ENCODE measurements around the gene ACOXL.

ACOXL gene

DNA sequence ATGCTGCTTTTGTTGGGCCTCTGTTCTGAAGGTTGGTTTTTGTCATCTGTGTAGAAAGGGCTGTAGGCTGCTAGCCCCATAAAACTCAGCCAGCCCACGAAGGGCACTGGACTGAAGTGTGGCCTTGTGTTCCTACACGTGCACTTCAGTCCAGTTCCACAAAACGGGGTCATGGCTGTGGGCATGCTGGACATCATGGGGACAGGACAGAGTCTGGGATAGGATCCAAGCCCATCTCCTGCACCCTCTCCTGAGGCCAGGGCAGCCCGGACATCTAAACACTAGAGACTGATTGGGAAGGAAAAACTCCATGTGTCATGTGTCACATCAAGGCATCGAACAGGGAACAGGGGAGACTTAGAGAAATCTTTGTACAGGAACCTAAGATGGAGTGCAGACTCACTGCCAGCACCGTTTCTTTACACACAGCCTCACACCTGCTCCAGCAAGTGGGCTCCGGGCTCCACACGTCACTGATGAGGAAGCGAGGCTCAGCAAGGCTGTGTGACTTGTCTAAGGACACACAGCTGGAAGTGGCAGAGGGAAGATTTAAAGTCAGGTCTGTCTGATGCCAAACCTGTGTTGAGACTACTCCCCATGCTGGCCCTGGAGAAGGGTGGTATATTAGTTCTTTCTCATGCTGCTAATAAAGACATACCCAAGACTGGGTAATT, 313.5 kb downstream of the ACOXL start:
- DNase-seq = no peak

GRCh38 chr2:111046670-111047069, 314.3 kb downstream of the ACOXL start:
- no peak for DNase-seq

DNA sequence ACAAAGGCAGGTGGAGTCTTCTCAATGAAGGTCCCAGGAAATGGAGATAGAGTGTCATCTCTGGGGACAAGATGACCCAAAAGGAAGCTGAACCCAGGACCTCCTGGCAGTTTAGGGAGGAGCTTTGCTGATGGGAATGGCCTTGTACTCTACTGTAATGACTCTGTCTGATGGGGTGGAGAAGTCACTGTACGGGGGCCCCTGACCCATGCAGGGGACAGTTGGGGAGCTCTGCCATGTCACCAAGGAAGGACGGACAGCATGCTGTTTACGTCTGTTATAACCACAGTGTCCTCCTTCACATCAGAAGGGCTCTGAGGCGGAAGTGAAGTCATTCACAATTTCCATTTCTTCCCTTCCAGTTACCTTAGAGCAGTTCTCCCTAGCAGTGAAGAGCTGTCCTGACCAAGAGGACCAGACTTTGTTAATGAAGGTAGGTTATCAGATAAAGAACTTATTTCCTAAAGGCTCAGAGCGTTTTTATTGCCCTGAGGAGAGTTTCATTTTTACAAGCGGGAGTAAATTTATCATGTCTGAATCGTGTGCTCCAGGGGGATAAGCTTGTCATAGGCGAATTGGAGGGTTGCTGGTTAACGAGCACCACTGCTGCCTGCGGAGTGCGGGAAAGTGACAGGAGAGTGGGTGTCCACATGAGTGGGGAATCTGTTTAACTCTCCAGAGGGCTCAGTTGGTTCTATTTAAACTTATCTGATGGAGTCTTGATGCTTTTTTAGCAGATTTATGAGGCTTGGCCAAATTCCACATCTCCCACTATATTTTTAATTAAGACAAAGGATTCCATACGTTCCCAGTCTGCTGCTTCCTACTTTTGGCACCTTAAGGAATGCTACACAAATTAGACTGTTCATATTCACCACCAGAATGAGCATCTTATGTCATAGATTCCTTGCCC, 316.7 kb downstream of the ACOXL start:
- no peak for DNase-seq

DNA sequence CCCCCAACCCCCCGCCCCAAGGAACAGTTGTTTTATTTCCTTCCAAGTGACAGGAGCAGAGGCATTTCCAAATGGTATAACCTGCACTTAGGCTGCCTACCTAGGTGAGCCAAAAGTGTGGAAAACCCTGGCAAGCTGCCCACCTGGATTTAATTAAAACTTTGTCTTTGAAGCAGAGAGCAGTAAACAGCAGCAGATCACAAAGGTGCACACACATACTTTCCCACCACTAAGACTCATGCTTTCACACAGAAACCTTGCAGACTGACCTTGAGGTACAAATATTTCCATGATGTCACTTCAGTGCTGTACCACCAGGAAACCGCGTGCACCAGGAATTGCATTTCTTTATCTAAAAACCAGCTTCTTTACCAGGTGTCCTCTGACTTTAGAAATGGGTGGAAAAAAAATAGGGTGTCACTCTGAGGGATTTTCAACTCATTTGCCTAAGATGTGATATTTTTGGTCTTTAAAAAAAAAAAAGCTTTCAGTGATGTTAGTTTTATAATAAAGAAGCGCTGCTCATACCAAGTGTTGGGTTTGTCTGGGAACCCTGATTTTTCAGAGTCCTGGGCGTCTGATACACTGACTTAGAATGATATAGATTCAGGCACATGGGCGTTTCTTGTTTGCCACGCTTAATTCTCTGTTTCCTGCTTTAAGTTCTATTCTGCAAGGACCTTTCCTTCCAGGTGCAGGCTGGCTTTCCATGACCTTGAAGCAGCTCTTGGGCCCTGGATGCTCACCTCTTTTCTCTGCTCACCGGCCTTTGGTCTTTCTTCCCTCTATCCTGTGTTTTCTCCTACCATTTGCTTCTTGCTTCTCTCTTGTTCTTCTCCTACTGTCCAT, 317.6 kb downstream of the ACOXL start:
- DNase-seq = peak; percentile 11

DNA sequence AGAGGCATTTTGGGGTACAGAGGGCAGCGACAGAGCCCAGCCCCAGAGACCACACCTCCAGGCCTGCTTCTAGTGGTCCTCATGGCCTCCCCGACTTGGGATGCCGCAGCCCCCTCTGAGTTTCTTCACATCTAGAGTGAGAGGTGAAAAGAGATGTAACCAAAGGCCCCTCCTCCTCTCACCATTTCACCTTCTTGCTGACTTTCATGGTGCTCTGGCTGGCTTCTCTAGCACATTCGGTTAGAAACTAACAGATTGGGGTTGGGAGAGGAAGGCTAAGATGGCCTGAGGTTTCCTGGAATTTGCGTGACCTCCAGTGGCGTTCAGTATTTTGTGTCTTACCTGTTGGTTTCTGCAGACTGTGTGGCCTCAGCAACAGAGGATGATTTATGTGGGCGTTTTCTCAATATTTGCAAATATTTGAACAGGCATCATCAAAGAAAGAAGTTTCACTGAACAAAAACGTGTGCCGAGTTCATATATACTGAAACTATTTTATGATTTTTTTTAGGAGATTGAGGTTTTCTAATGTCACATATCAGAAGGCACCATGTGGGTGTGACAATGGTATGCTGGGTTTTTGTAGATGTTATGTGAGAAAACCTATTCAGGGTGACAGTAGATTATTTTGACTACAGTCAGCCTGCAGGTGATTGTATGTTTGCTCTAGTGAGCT, 318.5 kb downstream of the ACOXL start:
- DNase-seq = no peak

DNA sequence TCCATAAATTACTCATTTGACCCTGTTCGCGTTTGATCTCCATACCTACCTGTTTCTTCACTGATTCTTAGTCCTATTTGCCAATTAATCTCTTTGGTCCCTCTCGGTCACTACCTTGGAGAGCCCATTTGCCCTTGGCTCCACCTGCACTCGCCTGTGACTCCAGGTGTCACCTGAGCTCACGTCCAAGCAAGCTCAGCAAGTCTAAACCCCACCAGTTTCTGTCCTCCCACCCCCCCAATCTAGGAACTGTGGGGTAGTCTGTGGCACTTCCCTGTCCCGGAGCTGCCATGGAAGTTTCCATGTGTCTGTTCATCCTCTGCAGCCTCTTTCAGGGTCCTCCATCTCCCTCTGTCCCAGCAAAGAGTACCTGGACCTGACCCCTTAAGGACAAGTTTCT, 320.2 kb downstream of the ACOXL start:
- no peak for DNase-seq

- no peak for DNase-seq
Measured at GRCh38 chr2:111053266-111053665, 320.9 kb downstream of the ACOXL start.

- DNase-seq = no peak
Measured at GRCh38 chr2:111053825-111054515, 321.6 kb downstream of the ACOXL start.

- no peak for DNase-seq
Measured at GRCh38 chr2:111054791-111055691, 322.7 kb downstream of the ACOXL start.

DNA sequence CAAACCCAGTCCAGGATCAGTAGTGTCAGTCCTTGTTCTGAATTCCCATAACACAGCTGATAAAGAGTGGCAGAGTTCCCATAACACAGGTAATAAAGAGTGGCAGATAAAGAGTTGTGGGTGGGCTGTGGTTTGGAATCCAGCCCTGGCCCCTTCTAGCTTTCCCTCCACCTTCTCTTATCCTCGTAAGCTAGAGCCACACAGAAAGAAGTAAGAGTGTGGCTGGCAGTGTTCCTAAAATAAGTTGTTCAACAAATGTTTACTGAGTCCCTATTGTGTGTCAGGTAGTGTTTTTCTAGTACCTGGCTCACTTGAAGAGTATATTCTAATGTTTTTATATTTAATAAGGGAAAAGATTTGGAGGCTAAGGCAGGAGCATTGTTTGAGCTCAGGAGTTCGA, 323.4 kb downstream of the ACOXL start:
- no peak for DNase-seq

GRCh38 chr2:111057045-111057444, 324.7 kb downstream of the ACOXL start:
- no peak for DNase-seq

- DNase-seq = no peak
Measured at GRCh38 chr2:111057721-111058120, 325.3 kb downstream of the ACOXL start.

GRCh38 chr2:111058264-111058663, 325.9 kb downstream of the ACOXL start:
- no peak for DNase-seq

GRCh38 chr2:111061191-111061590, 328.8 kb downstream of the ACOXL start:
- no peak for DNase-seq

GRCh38 chr2:111062417-111062816, 330.0 kb downstream of the ACOXL start:
- no peak for DNase-seq

GRCh38 chr2:111066062-111066593, 333.8 kb downstream of the ACOXL start:
- no peak for DNase-seq

DNA sequence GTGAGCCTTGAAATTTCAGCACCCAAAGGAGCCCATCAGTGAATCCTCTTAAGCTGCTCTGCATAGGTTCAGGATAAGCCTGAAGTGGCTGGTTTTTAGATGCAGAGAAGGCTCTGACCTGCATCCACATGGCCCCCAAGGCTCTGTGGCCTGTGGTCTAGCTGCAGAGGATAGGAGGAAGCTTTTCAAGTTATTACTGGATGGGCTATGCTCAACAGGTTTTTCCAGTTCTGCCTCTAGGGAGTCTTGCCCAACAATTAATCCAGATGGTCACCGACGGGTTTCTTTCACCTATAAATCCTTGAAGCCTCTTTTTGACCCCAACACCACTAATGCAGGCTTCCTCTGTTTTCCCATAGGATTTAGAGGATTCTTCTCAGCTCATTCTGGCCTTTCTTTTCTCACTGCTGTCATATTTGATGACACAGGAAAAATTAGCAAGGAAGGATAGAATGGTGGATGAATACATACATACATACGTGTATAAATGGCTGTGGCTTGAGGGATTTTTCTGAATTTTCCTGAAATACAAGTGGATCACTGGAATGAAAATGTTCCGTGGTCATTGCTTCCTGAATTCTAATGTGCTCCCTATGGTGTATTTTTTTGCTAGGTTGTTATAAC, 336.2 kb downstream of the ACOXL start:
- no peak for DNase-seq

DNA sequence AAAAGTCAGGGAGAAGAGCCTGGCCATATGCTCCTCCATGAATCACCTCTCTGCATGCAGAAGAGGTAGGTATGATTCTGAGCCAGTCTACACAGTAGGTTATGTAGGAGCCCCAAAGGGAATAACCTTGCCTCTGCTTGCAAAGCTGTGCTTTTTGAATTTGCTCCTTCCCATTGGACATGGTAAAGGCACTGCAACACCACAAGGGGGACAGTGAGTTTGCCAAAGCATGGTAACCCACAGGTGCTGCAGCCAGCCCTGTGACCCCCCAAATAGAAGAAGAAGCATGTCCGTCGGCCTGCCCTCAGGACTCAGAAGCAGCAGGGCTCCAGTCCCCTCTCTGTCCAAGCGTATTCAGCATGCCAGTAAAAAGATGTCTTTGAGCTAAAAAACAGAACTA, 337.3 kb downstream of the ACOXL start:
- DNase-seq = no peak

GRCh38 chr2:111071600-111072171, 339.3 kb downstream of the ACOXL start:
- peak; percentile 54 for DNase-seq
